ENCODE results near the gene BCAS3.
A peak's percentile ranks its signal among the peaks of the same experiment; 100 is the strongest.

BCAS3 gene

GRCh38 chr17:61131585-61131984, 453.9 kb downstream of the BCAS3 start:
- no peak overlapping the region for H4K8ac ChIP-seq (ENCODE audit: low read length)
- no peak overlapping the region for H2AK5ac ChIP-seq (ENCODE audit: low read length, severe bottlenecking)
- no peak for DNase-seq
- no peak overlapping the region for H3K23ac ChIP-seq (ENCODE audit: low read length in 2 of 2)
- H2BK5ac ChIP-seq (ENCODE audit: low read depth, low read length, poor library complexity, severe bottlenecking) = no peak overlapping the region
- no peak overlapping the region for H2BK15ac ChIP-seq (ENCODE audit: low read depth, poor library complexity, severe bottlenecking)
- no peak overlapping the region for H3K27ac ChIP-seq (ENCODE audit: low read length, poor library complexity, severe bottlenecking)
- no peaks in the 10 kb centered on the region for H3K4me1 ChIP-seq (ENCODE audit: control insufficient read depth, insufficient read depth, low read depth, low read length)
- H3K14ac ChIP-seq (ENCODE audit: low read length in 2 of 2) = no peak overlapping the region
- no peaks in the 10 kb centered on the region for H3K27me3 ChIP-seq (ENCODE audit: control insufficient read depth in 1 of 2, insufficient read depth in 1 of 2, low read length in 2 of 2)
- H3K9ac ChIP-seq (ENCODE audit: low read length) = no peak overlapping the region
- H3K79me1 ChIP-seq (replicated peaks; ENCODE audit: low read length, poor library complexity, severe bottlenecking) = no peaks in the 10 kb centered on the region
- H2AFZ ChIP-seq (ENCODE audit: low read depth, low read length) = no peak overlapping the region
- H3K18ac ChIP-seq (ENCODE audit: low read depth in 1 of 2, low read length in 2 of 2) = peak overlapping the region in 1 of 2 experiments; percentile 60
- H2BK12ac ChIP-seq (ENCODE audit: low read length in 2 of 2) = no peak overlapping the region
- H2BK120ac ChIP-seq (ENCODE audit: low read depth, low read length) = peak overlapping the region; percentile 71
- H3K36me3 ChIP-seq (ENCODE audit: control insufficient read depth in 1 of 2, insufficient read depth in 2 of 2, low read depth in 1 of 2, low read length in 2 of 2) = no peaks in the 10 kb centered on the region
- no peak overlapping the region for H3K4ac ChIP-seq (ENCODE audit: low read depth in 1 of 2, low read length in 2 of 2)
- no peak overlapping the region for H4K91ac ChIP-seq (ENCODE audit: low read length)
- no peak overlapping the region for H3K4me2 ChIP-seq (ENCODE audit: low read length, poor library complexity, severe bottlenecking)
- no peak overlapping the region for H3K4me3 ChIP-seq (ENCODE audit: insufficient read depth in 1 of 2, low read depth in 1 of 2, low read length in 2 of 2)
- H3K9me3 ChIP-seq (ENCODE audit: control insufficient read depth, low read length) = no peaks in the 10 kb centered on the region
- WGBS = 31% methylated on average over 2 of the region's 2 CpGs

GRCh38 chr17:61132524-61132923, 454.9 kb downstream of the BCAS3 start:
- H4K8ac ChIP-seq (ENCODE audit: low read length) = no peak overlapping the region
- no peaks in the 10 kb centered on the region for H3K4me1 ChIP-seq (ENCODE audit: control insufficient read depth, insufficient read depth, low read depth, low read length)
- H2BK15ac ChIP-seq (ENCODE audit: low read depth, poor library complexity, severe bottlenecking) = peak overlapping the region; percentile 95
- DNase-seq = no peak
- no peaks in the 10 kb centered on the region for H3K36me3 ChIP-seq (ENCODE audit: control insufficient read depth in 1 of 2, insufficient read depth in 2 of 2, low read depth in 1 of 2, low read length in 2 of 2)
- no peak overlapping the region for H2BK5ac ChIP-seq (ENCODE audit: low read depth, low read length, poor library complexity, severe bottlenecking)
- no peaks in the 10 kb centered on the region for H3K79me1 ChIP-seq (replicated peaks; ENCODE audit: low read length, poor library complexity, severe bottlenecking)
- no peak overlapping the region for H4K91ac ChIP-seq (ENCODE audit: low read length)
- H3K14ac ChIP-seq (ENCODE audit: low read length in 2 of 2) = no peak overlapping the region
- WGBS = 95% methylated on average over 4 of the region's 4 CpGs
- peak overlapping the region; percentile 28 to 30 for H3K18ac ChIP-seq (ENCODE audit: low read depth in 1 of 2, low read length in 2 of 2)
- H2BK12ac ChIP-seq (ENCODE audit: low read length in 2 of 2) = peak overlapping the region; percentile 56 to 95
- no peak overlapping the region for H3K4me2 ChIP-seq (ENCODE audit: low read length, poor library complexity, severe bottlenecking)
- no peak overlapping the region for H2AFZ ChIP-seq (ENCODE audit: low read depth, low read length)
- no peak overlapping the region for H2AK5ac ChIP-seq (ENCODE audit: low read length, severe bottlenecking)
- peak overlapping the region; percentile 71 for H2BK120ac ChIP-seq (ENCODE audit: low read depth, low read length)
- no peaks in the 10 kb centered on the region for H3K9me3 ChIP-seq (ENCODE audit: control insufficient read depth, low read length)
- H3K4me3 ChIP-seq (ENCODE audit: insufficient read depth in 1 of 2, low read depth in 1 of 2, low read length in 2 of 2) = no peak overlapping the region
- H3K27me3 ChIP-seq (ENCODE audit: control insufficient read depth in 1 of 2, insufficient read depth in 1 of 2, low read length in 2 of 2) = no peaks in the 10 kb centered on the region
- no peak overlapping the region for H3K4ac ChIP-seq (ENCODE audit: low read depth in 1 of 2, low read length in 2 of 2)
- H3K23ac ChIP-seq (ENCODE audit: low read length in 2 of 2) = no peak overlapping the region
- H3K9ac ChIP-seq (ENCODE audit: low read length) = no peak overlapping the region
- no peak overlapping the region for H3K27ac ChIP-seq (ENCODE audit: low read length, poor library complexity, severe bottlenecking)

GRCh38 chr17:61133853-61134252, 456.2 kb downstream of the BCAS3 start:
- H3K27me3 ChIP-seq (ENCODE audit: control insufficient read depth in 1 of 2, insufficient read depth in 1 of 2, low read length in 2 of 2) = no peaks in the 10 kb centered on the region
- no peak overlapping the region for H3K4me2 ChIP-seq (ENCODE audit: low read length, poor library complexity, severe bottlenecking)
- no peak overlapping the region for H3K23ac ChIP-seq (ENCODE audit: low read length in 2 of 2)
- no peak overlapping the region for H2AK5ac ChIP-seq (ENCODE audit: low read length, severe bottlenecking)
- H3K9me3 ChIP-seq (ENCODE audit: control insufficient read depth, low read length) = no peaks in the 10 kb centered on the region
- H3K4me1 ChIP-seq (ENCODE audit: control insufficient read depth, insufficient read depth, low read depth, low read length) = no peaks in the 10 kb centered on the region
- no peaks in the 10 kb centered on the region for H3K79me1 ChIP-seq (replicated peaks; ENCODE audit: low read length, poor library complexity, severe bottlenecking)
- H3K4me3 ChIP-seq (ENCODE audit: insufficient read depth in 1 of 2, low read depth in 1 of 2, low read length in 2 of 2) = no peak overlapping the region
- H2BK5ac ChIP-seq (ENCODE audit: low read depth, low read length, poor library complexity, severe bottlenecking) = no peak overlapping the region
- H3K18ac ChIP-seq (ENCODE audit: low read depth in 1 of 2, low read length in 2 of 2) = no peak overlapping the region
- no peak for DNase-seq
- WGBS = 100% methylated on average over 1 of the region's 1 CpG
- H3K27ac ChIP-seq (ENCODE audit: low read length, poor library complexity, severe bottlenecking) = no peak overlapping the region
- H3K4ac ChIP-seq (ENCODE audit: low read depth in 1 of 2, low read length in 2 of 2) = no peak overlapping the region
- no peak overlapping the region for H2BK12ac ChIP-seq (ENCODE audit: low read length in 2 of 2)
- H4K8ac ChIP-seq (ENCODE audit: low read length) = no peak overlapping the region
- no peak overlapping the region for H3K9ac ChIP-seq (ENCODE audit: low read length)
- H2AFZ ChIP-seq (ENCODE audit: low read depth, low read length) = no peak overlapping the region
- no peaks in the 10 kb centered on the region for H3K36me3 ChIP-seq (ENCODE audit: control insufficient read depth in 1 of 2, insufficient read depth in 2 of 2, low read depth in 1 of 2, low read length in 2 of 2)
- no peak overlapping the region for H2BK15ac ChIP-seq (ENCODE audit: low read depth, poor library complexity, severe bottlenecking)
- no peak overlapping the region for H2BK120ac ChIP-seq (ENCODE audit: low read depth, low read length)
- H4K91ac ChIP-seq (ENCODE audit: low read length) = no peak overlapping the region
- H3K14ac ChIP-seq (ENCODE audit: low read length in 2 of 2) = no peak overlapping the region

- H3K9me3 ChIP-seq (ENCODE audit: control insufficient read depth, low read length) = no peaks in the 10 kb centered on the region
- WGBS = 90% methylated on average over 2 of the region's 6 CpGs
- H3K14ac ChIP-seq (ENCODE audit: low read length in 2 of 2) = no peak overlapping the region
- no peaks in the 10 kb centered on the region for H3K4me1 ChIP-seq (ENCODE audit: control insufficient read depth, insufficient read depth, low read depth, low read length)
- no peak overlapping the region for H4K91ac ChIP-seq (ENCODE audit: low read length)
- H3K36me3 ChIP-seq (ENCODE audit: control insufficient read depth in 1 of 2, insufficient read depth in 2 of 2, low read depth in 1 of 2, low read length in 2 of 2) = no peaks in the 10 kb centered on the region
- no peak for DNase-seq
- no peak overlapping the region for H4K8ac ChIP-seq (ENCODE audit: low read length)
- no peak overlapping the region for H2BK12ac ChIP-seq (ENCODE audit: low read length in 2 of 2)
- no peak overlapping the region for H3K23ac ChIP-seq (ENCODE audit: low read length in 2 of 2)
- H3K27ac ChIP-seq (ENCODE audit: low read length, poor library complexity, severe bottlenecking) = no peak overlapping the region
- no peak overlapping the region for H2BK120ac ChIP-seq (ENCODE audit: low read depth, low read length)
- no peak overlapping the region for H2AFZ ChIP-seq (ENCODE audit: low read depth, low read length)
- H3K79me1 ChIP-seq (replicated peaks; ENCODE audit: low read length, poor library complexity, severe bottlenecking) = no peaks in the 10 kb centered on the region
- no peak overlapping the region for H2BK5ac ChIP-seq (ENCODE audit: low read depth, low read length, poor library complexity, severe bottlenecking)
- no peak overlapping the region for H3K4me2 ChIP-seq (ENCODE audit: low read length, poor library complexity, severe bottlenecking)
- H3K4me3 ChIP-seq (ENCODE audit: insufficient read depth in 1 of 2, low read depth in 1 of 2, low read length in 2 of 2) = no peak overlapping the region
- no peak overlapping the region for H3K18ac ChIP-seq (ENCODE audit: low read depth in 1 of 2, low read length in 2 of 2)
- H3K27me3 ChIP-seq (ENCODE audit: control insufficient read depth in 1 of 2, insufficient read depth in 1 of 2, low read length in 2 of 2) = no peaks in the 10 kb centered on the region
- H3K4ac ChIP-seq (ENCODE audit: low read depth in 1 of 2, low read length in 2 of 2) = no peak overlapping the region
- H2AK5ac ChIP-seq (ENCODE audit: low read length, severe bottlenecking) = no peak overlapping the region
- no peak overlapping the region for H3K9ac ChIP-seq (ENCODE audit: low read length)
- H2BK15ac ChIP-seq (ENCODE audit: low read depth, poor library complexity, severe bottlenecking) = no peak overlapping the region
Observed at GRCh38 chr17:61134551-61135235, 457.0 kb downstream of the BCAS3 start.

Data from mesenchymal stem cell (in vitro differentiated cells and primary cell).